GM23248 (cell line): ENCODE data around the gene CPAMD8.

Source experiments
- EZH2 ChIP-seq: fragments of 200-600 bp; sonication (generic); IDR thresholded peaks from 2 replicates; pipeline ENCODE4 v1.6.1; 2018; ENCODE audit warnings: antibody characterized with exemption, mild to moderate bottlenecking; ENCODE audit not compliant: insufficient read depth, poor library complexity, severe bottlenecking
- EZH2phosphoT487 ChIP-seq: fragments of 200-600 bp; sonication (generic); IDR thresholded peaks from 2 replicates; pipeline ENCODE4 v1.6.1; 2018; ENCODE audit warnings: antibody characterized with exemption, moderate library complexity, mild to moderate bottlenecking, low read depth; ENCODE audit not compliant: insufficient read depth

DNA sequence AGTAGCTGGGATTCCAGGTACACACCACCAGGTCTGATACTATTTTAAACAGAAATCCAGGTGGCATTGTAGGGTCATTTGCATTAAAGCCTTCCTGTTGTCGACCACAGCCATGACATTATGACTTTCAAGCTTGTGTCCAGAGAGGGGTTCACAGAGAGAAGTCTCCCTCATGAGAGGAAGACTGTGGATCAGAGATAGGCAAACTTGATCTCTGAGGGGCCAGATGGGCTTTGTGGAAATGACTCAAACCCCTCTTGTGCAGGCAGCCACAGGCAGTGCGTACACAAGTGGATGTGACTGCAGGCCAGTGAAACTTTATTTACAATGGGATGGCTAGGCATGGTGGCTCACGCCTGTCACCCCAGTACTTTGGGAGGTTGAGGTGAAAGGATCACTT, 165.6 kb downstream of the CPAMD8 start:
- TF ChIP-seq EZH2 (no peak), EZH2phosphoT487 (no peak)
